HG03139 (cell line): ENCODE measurements around the gene LSMEM2.

Experiments used
- ATAC-seq: cut with Tn5 transposase; IDR thresholded peaks from one replicate; pipeline ENCODE4 v1.9.1; 2021; ENCODE audit not compliant: unreplicated experiment

Gene LSMEM2

GRCh38 chr3:50320853-50321335 lies 42.0 kb downstream of the LSMEM2 start:
- ATAC-seq = peak; percentile 34

GRCh38 chr3:50321336-50322114 lies 42.6 kb downstream of the LSMEM2 start:
- ATAC-seq = peak; percentile 65

- ATAC-seq = no peak
Observed at GRCh38 chr3:50322115-50322385, 43.2 kb downstream of the LSMEM2 start.

GRCh38 chr3:50322386-50323091 lies 43.7 kb downstream of the LSMEM2 start, which contains the start of gene HYAL2:
Gene HYAL2, minus strand, starts transcription at chr3:50322745. Its CDS starts 2,256 bp downstream, at chr3:50320489.
- ATAC-seq = no peak

GRCh38 chr3:50323092-50323600 lies 44.3 kb downstream of the LSMEM2 start:
- no peak for ATAC-seq

GRCh38 chr3:50323614-50324199 lies 44.8 kb downstream of the LSMEM2 start:
- no peak for ATAC-seq

- no peak for ATAC-seq
Observed at GRCh38 chr3:50324351-50325112, 45.6 kb downstream of the LSMEM2 start.

- ATAC-seq = no peak
Observed at GRCh38 chr3:50325113-50325480, 46.2 kb downstream of the LSMEM2 start.

- no peak for ATAC-seq
Observed at GRCh38 chr3:50325497-50326181, 46.8 kb downstream of the LSMEM2 start.

GRCh38 chr3:50326182-50326541 lies 47.3 kb downstream of the LSMEM2 start:
- ATAC-seq = no peak

- no peak for ATAC-seq
Observed at GRCh38 chr3:50327129-50327528, 48.2 kb downstream of the LSMEM2 start.

- ATAC-seq = peak; percentile 75
Observed at GRCh38 chr3:50327943-50328691, 49.2 kb downstream of the LSMEM2 start, which contains the start of gene TUSC2. Gene TUSC2, minus strand, starts transcription at chr3:50328223. Its CDS starts 124 bp downstream, at chr3:50328099.

GRCh38 chr3:50330330-50330729 lies 51.4 kb downstream of the LSMEM2 start:
- ATAC-seq = no peak

- ATAC-seq = no peak
Observed at GRCh38 chr3:50331364-50331907, 52.5 kb downstream of the LSMEM2 start.

- ATAC-seq = no peak
Observed at GRCh38 chr3:50333744-50334328, 54.9 kb downstream of the LSMEM2 start.

GRCh38 chr3:50334339-50335075 lies 55.6 kb downstream of the LSMEM2 start:
- no peak for ATAC-seq

GRCh38 chr3:50336452-50337174 lies 57.7 kb downstream of the LSMEM2 start:
- peak; percentile 4 for ATAC-seq
